ENCODE data around the gene HAL. TPM values are rescaled to one million over a fixed set of nuclear protein-coding genes. Genes with fewer than 3 reads are reported as not detected.

HAL gene
- total and polyA plus RNA-seq, 2 of the 4 experiments (the other 2 are of a cell fraction), result under 0.01 to 0.02 TPM

DNA sequence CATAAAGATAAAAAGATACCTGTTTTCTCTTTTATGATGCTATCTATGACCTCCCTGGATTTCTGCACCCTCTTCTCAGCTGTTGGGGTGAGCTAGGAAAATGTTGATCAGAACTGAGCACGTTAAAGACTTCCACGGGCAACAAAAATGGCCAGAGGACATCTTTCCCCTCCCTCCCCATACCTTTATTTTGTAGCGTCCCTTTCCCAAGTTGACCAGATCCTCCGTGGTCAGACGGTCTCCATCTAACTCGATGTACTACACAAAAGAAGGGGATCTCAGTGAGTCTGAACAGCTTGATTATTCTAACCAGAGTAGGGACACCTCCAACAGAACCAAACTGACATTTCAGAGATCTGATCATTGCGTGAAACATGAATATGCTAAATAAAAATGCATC lies 2.2 kb downstream of the HAL start:
- 80% methylated on average over 1 of the region's 7 CpGs; no CpG with 5 or more reads in 1 of the 2 experiments for WGBS, 2 experiments (ENCODE audit: extremely low coverage in 2 of 2, insufficient read length in 1 of 2)
- Histone ChIP-seq H3K9me3 (ENCODE audit: control insufficient read depth, insufficient read depth, low read length) (no peaks in the 10 kb centered on the region), H2AK9ac (replicated peaks; ENCODE audit: low read depth, low read length, poor library complexity) (no peak overlapping the region), H3K18ac (ENCODE audit: low read depth, low read length) (no peak overlapping the region), H4K20me1 (ENCODE audit: insufficient read depth, low read length) (no peaks in the 10 kb centered on the region), H3K14ac (replicated peaks; ENCODE audit: low read depth, low read length) (no peak overlapping the region), H2BK15ac (ENCODE audit: low read depth, low read length) (no peak overlapping the region), H3K9me1 (ENCODE audit: insufficient read depth, low read length) (no peaks in the 10 kb centered on the region; the same call in 1 of the 2 replicates), H3K56ac (ENCODE audit: extremely low read depth, insufficient read depth, low read length) (no peak overlapping the region), H3K27me3 (ENCODE audit: control insufficient read depth, insufficient read depth, low read length) (peaks cover 13% of the 10 kb centered on the region), H2BK20ac (ENCODE audit: low read depth, low read length) (no peak overlapping the region), H4K91ac (ENCODE audit: insufficient read depth, low read depth, low read length) (no peak overlapping the region), H2BK120ac (ENCODE audit: low read depth, low read length) (no peak overlapping the region), H4K5ac (ENCODE audit: low read depth, low read length) (no peak overlapping the region), H3K79me1 (ENCODE audit: low read depth in 1 of 2, low read length in 2 of 2) (no peaks in the 10 kb centered on the region), H3K4me3 (ENCODE audit: insufficient read depth, low read depth, low read length) (no peak overlapping the region), H3K4ac (ENCODE audit: low read depth, low read length) (no peak overlapping the region), H3K23ac (ENCODE audit: low read depth, low read length) (no peak overlapping the region), H3K4me2 (ENCODE audit: low read depth, low read length) (no peak overlapping the region), H3K27ac (ENCODE audit: insufficient read depth, low read length) (no peak overlapping the region), H2BK5ac (ENCODE audit: low read depth, low read length, poor library complexity, severe bottlenecking) (no peak overlapping the region), H3K4me1 (ENCODE audit: control insufficient read depth, insufficient read depth, low read length) (no peaks in the 10 kb centered on the region), H2AFZ (replicated peaks; ENCODE audit: low read length, poor library complexity) (no peak overlapping the region), H4K8ac (ENCODE audit: low read depth in 2 of 2, low read length in 2 of 2) (no peak overlapping the region), H2AK5ac (ENCODE audit: low read depth, low read length) (no peak overlapping the region), H3K9ac (ENCODE audit: low read depth, low read length) (no peak overlapping the region), H3K36me3 (ENCODE audit: control insufficient read depth, insufficient read depth, low read length) (no peaks in the 10 kb centered on the region)
- in situ Hi-C loops (cut with MboI; ENCODE audit: low sequenced_read_pairs) (no loop called here), intact Hi-C loops (cut with micrococcal nuclease) (no loop called here), dilution Hi-C loops (cut with HindIII; ENCODE audit: low sequenced_read_pairs, unreplicated experiment) (no loop called here)
- DNase-seq, result no peak
- ChIA-PET POLR2A (ENCODE audit: unreplicated experiment) (no interaction called here), CTCF (interaction anchor here (0.9 kb wide), 1 partner anchor 79 kb away, joined by 3 read pairs; no protein-coding TSS in a partner anchor)
- TF ChIP-seq MAFK (IDR thresholded peaks at IDR 0.05; ENCODE audit: low read depth, low read length), result no peak
- no TSS peak for BruUV-seq (replicated peaks)
- no peak for ATAC-seq (ENCODE audit: low read depth)
